Frontal cortex (tissue), 4 donors: ENCODE data around the gene EN1. TPM values are rescaled to one million over a fixed set of nuclear protein-coding genes. Genes with fewer than 3 reads are reported as not detected.

Experiments used
- DNase-seq, 2 donors: peaks; one replicate each; pipeline ENCODE4 v3.0.0; 2012; ENCODE audit warnings: low spot score in 2 of 2
- FAIRE-seq: peaks from 2 replicates; lab custom pipeline; 2012; peaks lifted over from hg19 to GRCh38; lab: Jason Lieb, UNC
- total RNA-seq: library from RNA; depleted of rRNA; stranded (reverse); fragments of >200 nt; gene quantifications from one replicate; pipeline ENCODE4 v1.2.3, GENCODE V29; 2014
- donor health status: control.
- donor health status: control.
- donor health status: control.

EN1 gene
- total RNA-seq, 1 donor from 2014 or later: not detected

- DNase-seq: no peak
- FAIRE-seq: no peak
Measured at GRCh38 chr2:118806797-118807667, 40.4 kb downstream of the EN1 start.

GRCh38 chr2:118805064-118805690, 42.3 kb downstream of the EN1 start:
- DNase-seq (no peak), FAIRE-seq (no peak)

GRCh38 chr2:118803012-118803411, 44.4 kb downstream of the EN1 start:
- DNase-seq (no peak), FAIRE-seq (no peak)

GRCh38 chr2:118801151-118801550, 46.3 kb downstream of the EN1 start:
- no peak for FAIRE-seq
- DNase-seq: no peak

GRCh38 chr2:118800736-118801135, 46.7 kb downstream of the EN1 start:
- FAIRE-seq (no peak), DNase-seq (no peak)

- FAIRE-seq: no peak
- no peak for DNase-seq
Measured at GRCh38 chr2:118794546-118794945, 52.9 kb downstream of the EN1 start.

Other genes with a start within 250 kb of the EN1 start
- under 0.01 TPM for gene MARCO, start 94.5 kb upstream of the EN1 start, total RNA-seq